Measurements from ENCODE around the gene NPDC1. TPM values are rescaled to one million over a fixed set of nuclear protein-coding genes. Genes with fewer than 3 reads are reported as not detected.

NPDC1 gene
- total and polyA plus RNA-seq, 2 donors (not counting 1 experiment from before 2014, with no cell fraction given), result 0.17 to 0.19 TPM

- no peaks in the 10 kb centered on the region for H3K79me2 ChIP-seq (ENCODE audit: control insufficient read depth, insufficient read depth, low read length)
- WGBS (ENCODE audit: insufficient coverage), result 88% methylated on average over 10 of the region's 10 CpGs
- ChIA-PET POLR2A (no interaction called here), CTCF (interaction anchor here (0.8 to 4.4 kb wide), 3 partner anchors 26 to 33 kb away, joined by 3 to 27 read pairs (median 12); partner anchors contain the start of gene FUT7)
- no peaks in the 10 kb centered on the region for H3K27me3 ChIP-seq (replicated peaks in 1 of 4; ENCODE audit: control extremely low read depth in 1 of 4, control insufficient read depth in 3 of 4, insufficient read depth in 4 of 4, low read length in 3 of 4)
- peaks cover 28 to 37% of the 10 kb centered on the region in 2 donors for H3K4me1 ChIP-seq (ENCODE audit: control insufficient read depth in 2 of 2, insufficient read depth in 2 of 2, low read length in 2 of 2)
- H3K36me3 ChIP-seq (replicated peaks in 1 of 2; ENCODE audit: control extremely low read depth in 1 of 2, control insufficient read depth in 1 of 2, extremely low read depth in 1 of 2, insufficient read depth in 2 of 2, low read length in 1 of 2), result no peaks in the 10 kb centered on the region
- H3K27ac ChIP-seq (ENCODE audit: low read length in 2 of 2), result no peak overlapping the region
- no peak overlapping the region for H3K9ac ChIP-seq (ENCODE audit: low read length)
- H4K20me1 ChIP-seq (ENCODE audit: control insufficient read depth, insufficient read depth, low read length, poor library complexity, severe bottlenecking), result no peaks in the 10 kb centered on the region
- H3K9me3 Mint-ChIP-seq (ENCODE audit: insufficient read depth), result no peaks in the 10 kb centered on the region
- H3K4me2 ChIP-seq (replicated peaks; ENCODE audit: low read depth, low read length, poor library complexity, severe bottlenecking), result no peak overlapping the region
- ATAC-seq (ENCODE audit: low read depth), result no peak
- intact Hi-C loops (cut with micrococcal nuclease), result no loop called here
- TF ChIP-seq EZH2 (IDR thresholded peaks at IDR 0.05; ENCODE audit: borderline replicate concordance, insufficient read depth, low read depth, low read length, poor library complexity, severe bottlenecking) (no peak), CTCF (IDR thresholded peaks at IDR 0.05) (no peak)
- H3K4me3 Mint-ChIP-seq, result no peak overlapping the region
- peaks cover 29% of the 10 kb centered on the region for H3K4me1 Mint-ChIP-seq
- peaks cover 0 to 4% (median 0%) of the 10 kb centered on the region in 3 donors for H3K9me3 ChIP-seq (ENCODE audit: control extremely low read depth in 1 of 3, control insufficient read depth in 2 of 3, insufficient read depth in 1 of 3, low read length in 2 of 3)
- H3K27me3 Mint-ChIP-seq, result peaks cover 3% of the 10 kb centered on the region
- no peak overlapping the region for H3K4me3 ChIP-seq (ENCODE audit: control extremely low read depth in 1 of 5, extremely low read depth in 1 of 5, insufficient read depth in 1 of 5, low read depth in 2 of 5, low read length in 4 of 5)
- DNase-seq, result no peak
- H3K27ac Mint-ChIP-seq, result no peak overlapping the region
- H2AFZ ChIP-seq (ENCODE audit: insufficient read depth, low read depth, low read length, poor library complexity, severe bottlenecking), result no peak overlapping the region
Observed at GRCh38 chr9:137002646-137003041, 43.3 kb downstream of the NPDC1 start.

GRCh38 chr9:137001857-137002645 lies 43.9 kb downstream of the NPDC1 start:
- ATAC-seq (ENCODE audit: low read depth) (no peak), DNase-seq (no peak)
- Histone ChIP-seq H3K4me1 (ENCODE audit: control insufficient read depth in 2 of 2, insufficient read depth in 2 of 2, low read length in 2 of 2) (peaks cover 34 to 43% of the 10 kb centered on the region in 2 donors), H4K20me1 (ENCODE audit: control insufficient read depth, insufficient read depth, low read length, poor library complexity, severe bottlenecking) (no peaks in the 10 kb centered on the region), H3K27me3 (replicated peaks in 1 of 4; ENCODE audit: control extremely low read depth in 1 of 4, control insufficient read depth in 3 of 4, insufficient read depth in 4 of 4, low read length in 3 of 4) (peaks cover 0 to 4% (median 0%) of the 10 kb centered on the region in 4 experiments), H3K9me3 (ENCODE audit: control extremely low read depth in 1 of 3, control insufficient read depth in 2 of 3, insufficient read depth in 1 of 3, low read length in 2 of 3) (peaks cover 0 to 4% (median 0%) of the 10 kb centered on the region in 3 donors), H3K36me3 (replicated peaks in 1 of 2; ENCODE audit: control extremely low read depth in 1 of 2, control insufficient read depth in 1 of 2, extremely low read depth in 1 of 2, insufficient read depth in 2 of 2, low read length in 1 of 2) (no peaks in the 10 kb centered on the region), H3K9ac (ENCODE audit: low read length) (no peak overlapping the region), H3K79me2 (ENCODE audit: control insufficient read depth, insufficient read depth, low read length) (no peaks in the 10 kb centered on the region), H3K27ac (ENCODE audit: low read length in 2 of 2) (no peak overlapping the region), H3K4me3 (ENCODE audit: control extremely low read depth in 1 of 5, extremely low read depth in 1 of 5, insufficient read depth in 1 of 5, low read depth in 2 of 5, low read length in 4 of 5) (no peak overlapping the region), H2AFZ (ENCODE audit: insufficient read depth, low read depth, low read length, poor library complexity, severe bottlenecking) (no peak overlapping the region), H3K4me2 (replicated peaks; ENCODE audit: low read depth, low read length, poor library complexity, severe bottlenecking) (no peak overlapping the region)
- WGBS (ENCODE audit: insufficient coverage), result 95% methylated on average over 11 of the region's 20 CpGs
- TF ChIP-seq EZH2 (IDR thresholded peaks at IDR 0.05; ENCODE audit: borderline replicate concordance, insufficient read depth, low read depth, low read length, poor library complexity, severe bottlenecking) (no peak), CTCF (IDR thresholded peaks at IDR 0.05) (no peak)
- Mint-ChIP-seq H3K9me3 (ENCODE audit: insufficient read depth) (no peaks in the 10 kb centered on the region), H3K4me1 (peaks cover 34% of the 10 kb centered on the region), H3K27me3 (peaks cover 3% of the 10 kb centered on the region), H3K4me3 (no peak overlapping the region), H3K27ac (no peak overlapping the region)
- ChIA-PET POLR2A (interaction anchor here (1.9 kb wide), 1 partner anchor 10 kb away, joined by 10 read pairs; the partner anchor contains the start of gene PAXX), CTCF (interaction anchor here (0.7 to 4.4 kb wide), 5 partner anchors 11 to 33 kb away, joined by 3 to 27 read pairs (median 9); partner anchors contain the start of genes FUT7 and PAXX)
- intact Hi-C loops (cut with micrococcal nuclease), result no loop called here

Data from B cell (primary cell).